Measurements from ENCODE around the gene TRIM8. TPM values are rescaled to one million over a fixed set of nuclear protein-coding genes. Genes with fewer than 3 reads are reported as not detected.

The TRIM8 gene
- total and polyA plus RNA-seq, 2 donors (not counting 1 experiment from before 2014, with no cell fraction given): 44.9 to 74.4 TPM

GRCh38 chr10:102605712-102606111 is 38.6 kb upstream of the TRIM8 start:
- POLR2A ChIA-PET: no interaction called here
- intact Hi-C loops (cut with micrococcal nuclease): no loop called here
- CTCF ChIA-PET: interaction anchor here (1.2 kb wide), 1 partner anchor 9 kb away, joined by 4 read pairs; no protein-coding TSS in a partner anchor

DNA sequence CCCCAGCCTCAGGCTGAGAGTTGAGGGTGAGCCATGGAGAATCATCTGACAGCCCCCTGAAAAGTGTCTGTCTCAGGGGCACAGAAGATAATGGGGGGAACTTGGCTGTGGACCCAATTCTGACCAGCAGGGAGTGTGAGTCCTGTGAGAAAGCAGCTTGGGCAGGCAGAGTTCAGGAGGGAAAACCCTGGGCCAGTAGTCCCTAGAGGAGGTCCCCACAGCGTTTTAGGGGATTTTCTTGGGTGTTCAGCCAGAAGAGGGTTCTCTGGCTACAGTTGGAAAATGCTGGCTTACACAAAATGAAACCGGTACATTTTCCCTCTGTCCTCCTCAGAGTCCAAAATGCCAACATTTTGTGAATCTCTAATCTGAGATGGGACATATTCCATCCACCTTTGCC is 35.8 kb upstream of the TRIM8 start:
- DNase-seq (no peak), ATAC-seq (ENCODE audit: low read depth) (no peak)
- Histone ChIP-seq H3K9ac (ENCODE audit: low read length) (no peak overlapping the region), H2AFZ (ENCODE audit: insufficient read depth, low read depth, low read length, poor library complexity, severe bottlenecking) (no peak overlapping the region), H3K4me3 (ENCODE audit: control extremely low read depth in 1 of 5, extremely low read depth in 1 of 5, insufficient read depth in 1 of 5, low read depth in 2 of 5, low read length in 4 of 5) (no peak overlapping the region), H3K27ac (ENCODE audit: low read length in 2 of 2) (no peak overlapping the region), H3K4me1 (ENCODE audit: control insufficient read depth in 2 of 2, insufficient read depth in 2 of 2, low read length in 2 of 2) (peaks cover 0 to 7% of the 10 kb centered on the region in 2 donors), H3K9me3 (ENCODE audit: control extremely low read depth in 1 of 3, control insufficient read depth in 2 of 3, insufficient read depth in 1 of 3, low read length in 2 of 3) (no peaks in the 10 kb centered on the region), H3K79me2 (ENCODE audit: control insufficient read depth, insufficient read depth, low read length) (no peaks in the 10 kb centered on the region), H3K27me3 (replicated peaks in 1 of 4; ENCODE audit: control extremely low read depth in 1 of 4, control insufficient read depth in 3 of 4, insufficient read depth in 4 of 4, low read length in 3 of 4) (no peaks in the 10 kb centered on the region), H3K4me2 (replicated peaks; ENCODE audit: low read depth, low read length, poor library complexity, severe bottlenecking) (no peak overlapping the region), H4K20me1 (ENCODE audit: control insufficient read depth, insufficient read depth, low read length, poor library complexity, severe bottlenecking) (no peaks in the 10 kb centered on the region), H3K36me3 (replicated peaks in 1 of 2; ENCODE audit: control extremely low read depth in 1 of 2, control insufficient read depth in 1 of 2, extremely low read depth in 1 of 2, insufficient read depth in 2 of 2, low read length in 1 of 2) (peaks cover 2 to 12% of the 10 kb centered on the region in 2 experiments)
- H3K4me1 Mint-ChIP-seq: peaks cover 7% of the 10 kb centered on the region
- POLR2A ChIA-PET: no interaction called here
- CTCF ChIA-PET: no interaction called here
- 100% methylated on average over 1 of the region's 2 CpGs for WGBS (ENCODE audit: insufficient coverage)
- H3K27ac Mint-ChIP-seq: no peak overlapping the region
- H3K27me3 Mint-ChIP-seq: no peaks in the 10 kb centered on the region
- H3K9me3 Mint-ChIP-seq (ENCODE audit: insufficient read depth): no peaks in the 10 kb centered on the region
- TF ChIP-seq, protein P1, sequence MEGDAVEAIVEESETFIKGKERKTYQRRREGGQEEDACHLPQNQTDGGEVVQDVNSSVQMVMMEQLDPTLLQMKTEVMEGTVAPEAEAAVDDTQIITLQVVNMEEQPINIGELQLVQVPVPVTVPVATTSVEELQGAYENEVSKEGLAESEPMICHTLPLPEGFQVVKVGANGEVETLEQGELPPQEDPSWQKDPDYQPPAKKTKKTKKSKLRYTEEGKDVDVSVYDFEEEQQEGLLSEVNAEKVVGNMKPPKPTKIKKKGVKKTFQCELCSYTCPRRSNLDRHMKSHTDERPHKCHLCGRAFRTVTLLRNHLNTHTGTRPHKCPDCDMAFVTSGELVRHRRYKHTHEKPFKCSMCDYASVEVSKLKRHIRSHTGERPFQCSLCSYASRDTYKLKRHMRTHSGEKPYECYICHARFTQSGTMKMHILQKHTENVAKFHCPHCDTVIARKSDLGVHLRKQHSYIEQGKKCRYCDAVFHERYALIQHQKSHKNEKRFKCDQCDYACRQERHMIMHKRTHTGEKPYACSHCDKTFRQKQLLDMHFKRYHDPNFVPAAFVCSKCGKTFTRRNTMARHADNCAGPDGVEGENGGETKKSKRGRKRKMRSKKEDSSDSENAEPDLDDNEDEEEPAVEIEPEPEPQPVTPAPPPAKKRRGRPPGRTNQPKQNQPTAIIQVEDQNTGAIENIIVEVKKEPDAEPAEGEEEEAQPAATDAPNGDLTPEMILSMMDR (IDR thresholded peaks at IDR 0.05): no peak
- no peak overlapping the region for H3K4me3 Mint-ChIP-seq
- intact Hi-C loops (cut with micrococcal nuclease): no loop called here

More at GRCh38 chr10:102605712-102606111, 38.6 kb upstream of the TRIM8 start:
- Histone ChIP-seq H3K4me2 (replicated peaks; ENCODE audit: low read depth, low read length, poor library complexity, severe bottlenecking) (no peak overlapping the region), H4K20me1 (ENCODE audit: control insufficient read depth, insufficient read depth, low read length, poor library complexity, severe bottlenecking) (no peaks in the 10 kb centered on the region), H2AFZ (ENCODE audit: insufficient read depth, low read depth, low read length, poor library complexity, severe bottlenecking) (no peak overlapping the region), H3K9me3 (ENCODE audit: control extremely low read depth in 1 of 3, control insufficient read depth in 2 of 3, insufficient read depth in 1 of 3, low read length in 2 of 3) (no peaks in the 10 kb centered on the region), H3K36me3 (replicated peaks in 1 of 2; ENCODE audit: control extremely low read depth in 1 of 2, control insufficient read depth in 1 of 2, extremely low read depth in 1 of 2, insufficient read depth in 2 of 2, low read length in 1 of 2) (peaks cover 5 to 28% of the 10 kb centered on the region in 2 experiments), H3K4me1 (ENCODE audit: control insufficient read depth in 2 of 2, insufficient read depth in 2 of 2, low read length in 2 of 2) (no peaks in the 10 kb centered on the region), H3K27me3 (replicated peaks in 1 of 4; ENCODE audit: control extremely low read depth in 1 of 4, control insufficient read depth in 3 of 4, insufficient read depth in 4 of 4, low read length in 3 of 4) (no peaks in the 10 kb centered on the region), H3K27ac (ENCODE audit: low read length in 2 of 2) (no peak overlapping the region), H3K4me3 (ENCODE audit: control extremely low read depth in 1 of 5, extremely low read depth in 1 of 5, insufficient read depth in 1 of 5, low read depth in 2 of 5, low read length in 4 of 5) (no peak overlapping the region), H3K9ac (ENCODE audit: low read length) (no peak overlapping the region), H3K79me2 (ENCODE audit: control insufficient read depth, insufficient read depth, low read length) (no peaks in the 10 kb centered on the region)
- Mint-ChIP-seq H3K27ac (no peak overlapping the region), H3K9me3 (ENCODE audit: insufficient read depth) (no peaks in the 10 kb centered on the region), H3K4me1 (no peaks in the 10 kb centered on the region), H3K4me3 (no peak overlapping the region), H3K27me3 (no peaks in the 10 kb centered on the region)
- ATAC-seq (ENCODE audit: low read depth) (no peak), DNase-seq (no peak)
- no peak for TF ChIP-seq EZH2 (IDR thresholded peaks at IDR 0.05; ENCODE audit: borderline replicate concordance, insufficient read depth, low read depth, low read length, poor library complexity, severe bottlenecking)
- TF ChIP-seq, protein P1 (IDR thresholded peaks at IDR 0.05): no peak
- 93% methylated on average over 2 of the region's 5 CpGs for WGBS (ENCODE audit: insufficient coverage)
